Stimulated activated CD4-positive, alpha-beta T cell treated with anti-CD3 and anti-CD28 coated beads, Interleukin-2, amount 100 ng/mL, for 48 hours (primary cell): Measurements from ENCODE around the gene PHACTR2.

Experiments used
- DNase-seq, 2 donors: peaks; one replicate each; pipeline ENCODE4 v3.0.0-alpha.2; 2020

Gene PHACTR2

GRCh38 chr6:143743301-143744166, 65.8 kb downstream of the PHACTR2 start:
- DNase-seq: no peak

- no peak for DNase-seq
These were observed 66.9 kb downstream of the PHACTR2 start for GRCh38 chr6:143744551-143745165.

- no peak for DNase-seq
These were observed 67.7 kb downstream of the PHACTR2 start for GRCh38 chr6:143745166-143746133.

GRCh38 chr6:143746202-143747119, 68.7 kb downstream of the PHACTR2 start:
- no peak for DNase-seq

GRCh38 chr6:143747347-143747842, 69.6 kb downstream of the PHACTR2 start:
- no peak for DNase-seq

GRCh38 chr6:143749891-143750290, 72.1 kb downstream of the PHACTR2 start:
- DNase-seq: no peak

GRCh38 chr6:143750877-143751276, 73.1 kb downstream of the PHACTR2 start:
- DNase-seq: no peak

- no peak for DNase-seq
These were observed 74.7 kb downstream of the PHACTR2 start for GRCh38 chr6:143752459-143752858.

- DNase-seq: no peak
These were observed 75.9 kb downstream of the PHACTR2 start for GRCh38 chr6:143753678-143754077.

- no peak for DNase-seq
These were observed 76.4 kb downstream of the PHACTR2 start for GRCh38 chr6:143754204-143754603.

- DNase-seq: no peak
These were observed 77.6 kb downstream of the PHACTR2 start for GRCh38 chr6:143755301-143755744.

GRCh38 chr6:143757346-143757832, 79.6 kb downstream of the PHACTR2 start:
- DNase-seq: no peak

- DNase-seq: no peak
These were observed 80.8 kb downstream of the PHACTR2 start for GRCh38 chr6:143758551-143758950.

GRCh38 chr6:143759666-143760065, 81.9 kb downstream of the PHACTR2 start:
- DNase-seq: no peak

- no peak for DNase-seq
These were observed 83.3 kb downstream of the PHACTR2 start for GRCh38 chr6:143761074-143761473.

GRCh38 chr6:143762126-143762525, 84.4 kb downstream of the PHACTR2 start:
- DNase-seq: no peak

GRCh38 chr6:143765422-143766184, 87.8 kb downstream of the PHACTR2 start:
- DNase-seq: no peak

- no peak for DNase-seq
These were observed 88.4 kb downstream of the PHACTR2 start for GRCh38 chr6:143766185-143766553.

- no peak for DNase-seq
These were observed 89.7 kb downstream of the PHACTR2 start for GRCh38 chr6:143767433-143767832.
